Natural killer cell (primary cell): ENCODE measurements around the gene LRRC32. TPM values are rescaled to one million over a fixed set of nuclear protein-coding genes. Genes with fewer than 3 reads are reported as not detected.

Experiments
- ATAC-seq, 3 donors: fragments of 150-1000 bp in 2 of 3; fragments of 200-7000 bp in 1 of 3; cut with Tn5 transposase; 1 replicate in 1 of 3; 2 replicates in 2 of 3; pipeline ENCODE4 v1.10.0; 2021; ENCODE audit warnings: mild to moderate bottlenecking in 2 of 3, moderate library complexity in 2 of 3
- DNase-seq, 2 donors: peaks; one replicate each; pipeline versions ENCODE4 v3.0.0 to v3.0.0-alpha.2; 2013 to 2021; ENCODE audit warnings: mixed read lengths in 1 of 2
- H3K27ac ChIP-seq: one replicate; pipeline ENCODE4 v1.5.1; 2013; ENCODE audit warnings: mild to moderate bottlenecking, low read length
- H3K27me3 ChIP-seq: one replicate; pipeline ENCODE4 v1.6.1; 2013; ENCODE audit warnings: low read length; ENCODE audit not compliant: control insufficient read depth, insufficient read depth
- H3K36me3 ChIP-seq: one replicate; pipeline ENCODE4 v1.6.1; 2013; ENCODE audit warnings: low read length; ENCODE audit not compliant: control insufficient read depth, insufficient read depth
- H3K4me1 ChIP-seq: one replicate; pipeline ENCODE4 v1.6.1; 2013; ENCODE audit warnings: low read length; ENCODE audit not compliant: control insufficient read depth, insufficient read depth
- H3K4me3 ChIP-seq: one replicate; pipeline ENCODE4 v1.5.1; 2013; ENCODE audit warnings: low read length
- H3K9me3 ChIP-seq: one replicate; pipeline ENCODE4 v1.6.1; 2013; ENCODE audit warnings: low read length; ENCODE audit not compliant: control insufficient read depth, insufficient read depth
- H3K27ac Mint-ChIP-seq, 2 donors: one replicate each; pipeline ENCODE4 v1.8.0; 2022; ENCODE audit warnings: mild to moderate bottlenecking in 2 of 2, mixed read lengths in 2 of 2, moderate library complexity in 1 of 2
- H3K27me3 Mint-ChIP-seq, 2 donors: one replicate each; pipeline ENCODE4 v1.8.0; 2022; ENCODE audit warnings: low read depth in 2 of 2, mixed read lengths in 2 of 2
- H3K36me3 Mint-ChIP-seq: one replicate; pipeline ENCODE4 v1.8.0; 2022; ENCODE audit warnings: mixed read lengths
- H3K4me1 Mint-ChIP-seq, 2 donors: one replicate each; pipeline ENCODE4 v1.8.0; 2022; ENCODE audit warnings: mixed read lengths in 2 of 2
- H3K4me3 Mint-ChIP-seq: one replicate; pipeline ENCODE4 v1.8.0; 2022; ENCODE audit warnings: mild to moderate bottlenecking, moderate library complexity, mixed read lengths
- H3K9me3 Mint-ChIP-seq, 2 donors: one replicate each; pipeline ENCODE4 v1.8.0; 2022; ENCODE audit warnings: mixed read lengths in 2 of 2
- WGBS: methylation state at CpG from one replicate; pipeline ENCODE4 v1.1.7; 2013; ENCODE audit warnings: missing lambda C conversion rate; ENCODE audit not compliant: insufficient coverage; 5-methylcytosine and 5-hydroxymethylcytosine counted together
- intact Hi-C: fragments of 100-400 bp; cut with micrococcal nuclease; formaldehyde crosslinking; loops from one replicate; pipeline ENCODE4 v1.14.2; 2022
- total RNA-seq, 4 donors: library from RNA; stranded (reverse); fragments of 120-200 nt in 1 of 4; gene quantifications; one replicate each; pipeline versions ENCODE4 v1.2.3 to v1.2.4, GENCODE V29; 2013 to 2022
- TF ChIP-seq, protein P1 (sequence below): fragments of 200-600 bp; IDR thresholded peaks from one replicate; pipeline ENCODE4 v1.8.0; 2022; ENCODE audit warnings: antibody characterized with exemption

LRRC32 gene
- total RNA-seq, 3 donors from 2014 or later (not counting 1 experiment from before 2014, with no cell fraction given) = 0.14 to 1.4 (median 1.4) TPM

GRCh38 chr11:76695133-76695532, 24.6 kb upstream of the LRRC32 start:
- no peak overlapping the region for H3K4me3 Mint-ChIP-seq
- WGBS = 89% methylated on average over 13 of the region's 13 CpGs
- H3K27ac Mint-ChIP-seq = no peak overlapping the region

DNA sequence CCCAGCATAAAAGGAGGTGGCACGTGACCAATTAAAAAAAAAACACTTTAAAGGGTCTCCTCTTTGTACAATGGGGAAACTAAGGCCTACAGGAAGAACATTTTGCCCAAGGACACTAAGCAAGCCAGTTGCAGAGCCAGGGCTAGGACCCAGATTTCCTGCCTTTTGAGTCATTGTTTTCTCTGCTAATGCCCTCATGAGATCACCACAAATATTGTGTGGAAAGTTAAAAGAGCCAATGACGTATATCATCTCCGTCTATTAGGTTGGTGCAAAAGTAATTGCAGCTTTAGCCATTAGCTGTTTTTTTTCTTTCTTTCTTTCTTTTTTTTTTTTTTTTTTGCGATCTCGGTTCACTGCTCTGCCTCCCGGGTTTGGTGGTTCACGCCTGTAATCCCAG, 24.1 kb upstream of the LRRC32 start:
- intact Hi-C loops = no loop called here

More at GRCh38 chr11:76695133-76695532, 24.6 kb upstream of the LRRC32 start:
- H3K4me1 ChIP-seq = no peaks in the 10 kb centered on the region
- intact Hi-C loops = no loop called here
- no peaks in the 10 kb centered on the region for H3K36me3 Mint-ChIP-seq
- no peak overlapping the region for H3K27ac ChIP-seq
- H3K27me3 ChIP-seq = no peaks in the 10 kb centered on the region
- H3K36me3 ChIP-seq = no peaks in the 10 kb centered on the region
- no peaks in the 10 kb centered on the region for H3K9me3 ChIP-seq
- H3K4me1 Mint-ChIP-seq = peaks cover 0 to 8% of the 10 kb centered on the region in 2 donors
- H3K9me3 Mint-ChIP-seq = no peaks in the 10 kb centered on the region
- H3K27me3 Mint-ChIP-seq = peaks cover 0 to 3% of the 10 kb centered on the region in 2 donors
- ATAC-seq = no peak
- no peak overlapping the region for H3K4me3 ChIP-seq
- TF ChIP-seq, protein P1, sequence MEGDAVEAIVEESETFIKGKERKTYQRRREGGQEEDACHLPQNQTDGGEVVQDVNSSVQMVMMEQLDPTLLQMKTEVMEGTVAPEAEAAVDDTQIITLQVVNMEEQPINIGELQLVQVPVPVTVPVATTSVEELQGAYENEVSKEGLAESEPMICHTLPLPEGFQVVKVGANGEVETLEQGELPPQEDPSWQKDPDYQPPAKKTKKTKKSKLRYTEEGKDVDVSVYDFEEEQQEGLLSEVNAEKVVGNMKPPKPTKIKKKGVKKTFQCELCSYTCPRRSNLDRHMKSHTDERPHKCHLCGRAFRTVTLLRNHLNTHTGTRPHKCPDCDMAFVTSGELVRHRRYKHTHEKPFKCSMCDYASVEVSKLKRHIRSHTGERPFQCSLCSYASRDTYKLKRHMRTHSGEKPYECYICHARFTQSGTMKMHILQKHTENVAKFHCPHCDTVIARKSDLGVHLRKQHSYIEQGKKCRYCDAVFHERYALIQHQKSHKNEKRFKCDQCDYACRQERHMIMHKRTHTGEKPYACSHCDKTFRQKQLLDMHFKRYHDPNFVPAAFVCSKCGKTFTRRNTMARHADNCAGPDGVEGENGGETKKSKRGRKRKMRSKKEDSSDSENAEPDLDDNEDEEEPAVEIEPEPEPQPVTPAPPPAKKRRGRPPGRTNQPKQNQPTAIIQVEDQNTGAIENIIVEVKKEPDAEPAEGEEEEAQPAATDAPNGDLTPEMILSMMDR = no peak
- no peak for DNase-seq

GRCh38 chr11:76693806-76694205, 23.3 kb upstream of the LRRC32 start:
- peaks cover 0 to 3% of the 10 kb centered on the region in 2 donors for H3K27me3 Mint-ChIP-seq
- no peaks in the 10 kb centered on the region for H3K27me3 ChIP-seq
- H3K27ac ChIP-seq = no peak overlapping the region
- DNase-seq (no peak), ATAC-seq (no peak)
- H3K4me3 Mint-ChIP-seq = no peak overlapping the region
- H3K4me1 Mint-ChIP-seq = peaks cover 0 to 8% of the 10 kb centered on the region in 2 donors
- intact Hi-C loops = no loop called here
- no peaks in the 10 kb centered on the region for H3K36me3 ChIP-seq
- TF ChIP-seq, protein P1 = no peak
- H3K4me3 ChIP-seq = no peak overlapping the region
- H3K36me3 Mint-ChIP-seq = no peaks in the 10 kb centered on the region
- H3K9me3 Mint-ChIP-seq = no peaks in the 10 kb centered on the region
- H3K9me3 ChIP-seq = no peaks in the 10 kb centered on the region
- H3K27ac Mint-ChIP-seq = no peak overlapping the region
- no peaks in the 10 kb centered on the region for H3K4me1 ChIP-seq

More for the DNA sequence above, 24.1 kb upstream of the LRRC32 start:
- no peaks in the 10 kb centered on the region for H3K9me3 ChIP-seq
- no peaks in the 10 kb centered on the region for H3K4me1 ChIP-seq
- Mint-ChIP-seq H3K9me3 (no peaks in the 10 kb centered on the region), H3K4me1 (peaks cover 0 to 8% of the 10 kb centered on the region in 2 donors), H3K27ac (no peak overlapping the region), H3K4me3 (no peak overlapping the region), H3K27me3 (peaks cover 0 to 3% of the 10 kb centered on the region in 2 donors), H3K36me3 (no peaks in the 10 kb centered on the region)
- TF ChIP-seq, protein P1 = no peak
- WGBS = 91% methylated on average over 6 of the region's 7 CpGs
- DNase-seq (no peak), ATAC-seq (no peak)
- H3K27ac ChIP-seq = no peak overlapping the region
- H3K4me3 ChIP-seq = no peak overlapping the region
- H3K27me3 ChIP-seq = no peaks in the 10 kb centered on the region
- H3K36me3 ChIP-seq = no peaks in the 10 kb centered on the region

- Mint-ChIP-seq H3K27me3 (peaks cover 0 to 5% of the 10 kb centered on the region in 2 donors), H3K27ac (no peak overlapping the region), H3K36me3 (no peaks in the 10 kb centered on the region), H3K4me3 (no peak overlapping the region), H3K4me1 (peaks cover 0 to 8% of the 10 kb centered on the region in 2 donors), H3K9me3 (no peaks in the 10 kb centered on the region)
- ATAC-seq (no peak), DNase-seq (no peak)
- Histone ChIP-seq H3K36me3 (no peaks in the 10 kb centered on the region), H3K27me3 (no peaks in the 10 kb centered on the region), H3K9me3 (no peaks in the 10 kb centered on the region), H3K4me3 (no peak overlapping the region), H3K4me1 (no peaks in the 10 kb centered on the region), H3K27ac (no peak overlapping the region)
- intact Hi-C loops = no loop called here
- TF ChIP-seq, protein P1 = no peak
- WGBS = 86% methylated on average over 7 of the region's 7 CpGs
Observed at GRCh38 chr11:76692956-76693355, 22.4 kb upstream of the LRRC32 start.
